ENCODE data around the gene MAST4. TPM values are rescaled to one million over a fixed set of nuclear protein-coding genes. Genes with fewer than 3 reads are reported as not detected.

MAST4 gene
- total and polyA plus RNA-seq, 2 of the 13 experiments (the other 11 are each of a cell fraction or from before 2014, with no cell fraction given): 3.4 to 3.7 TPM

- no peaks in the 10 kb centered on the region for H3K27me3 ChIP-seq (ENCODE audit: control insufficient read depth in 1 of 2, insufficient read depth in 2 of 2, low read length in 2 of 2)
- ATAC-seq (no peak), FAIRE-seq (no peak), DNase-seq (ENCODE audit: low spot score) (no peak)
- intact Hi-C loops (cut with micrococcal nuclease; ENCODE audit: unreplicated experiment) (loop anchor here (2.0 kb wide), 1 partner anchor 902 kb away; no protein-coding TSS in a partner anchor), in situ Hi-C loops (cut with HindIII; ENCODE audit: extremely low pct_ligation_motif_present, low pct_unique_long_range_greater_than_20kb) (loop anchor here (10.0 kb wide), 1 partner anchor 224 kb away; no protein-coding TSS in a partner anchor)
- H3K36me3 ChIP-seq (replicated peaks in 1 of 2; ENCODE audit: control insufficient read depth in 1 of 2, insufficient read depth in 2 of 2, low read length in 2 of 2): no peaks in the 10 kb centered on the region
- no peak overlapping the region for H3K9ac ChIP-seq (ENCODE audit: insufficient read depth, low read depth, low read length)
- H3K27ac ChIP-seq (ENCODE audit: extremely low read length, insufficient read depth, low read length): no peak overlapping the region
- no peaks in the 10 kb centered on the region for H4K20me1 ChIP-seq (ENCODE audit: insufficient read depth, low read length)
- TF ChIP-seq E2F5 (CRISPR knock-in tag; conservative IDR thresholded peaks at IDR 0.05) (no peak), GTF2F1 (IDR thresholded peaks at IDR 0.05; ENCODE audit: low read length) (no peak), ARID4A (CRISPR knock-in tag; IDR thresholded peaks at IDR 0.05; ENCODE audit: borderline replicate concordance) (no peak), SOX6 (IDR thresholded peaks at IDR 0.05) (no peak), SOX6 (CRISPR knock-in tag; IDR thresholded peaks at IDR 0.05) (no peak), SIX1 (CRISPR knock-in tag; IDR thresholded peaks at IDR 0.05; ENCODE audit: borderline replicate concordance) (no peak), KAT2B (IDR thresholded peaks at IDR 0.05; ENCODE audit: borderline replicate concordance, low read depth, low read length) (no peak), ZNF333 (CRISPR knock-in tag; IDR thresholded peaks at IDR 0.05; ENCODE audit: borderline replicate concordance) (no peak), HNF4G (IDR thresholded peaks at IDR 0.05; ENCODE audit: borderline replicate concordance, low read depth, low read length) (no peak), HNF4G (CRISPR knock-in tag; IDR thresholded peaks at IDR 0.05; ENCODE audit: borderline replicate concordance, low read depth) (no peak), CREB3 (CRISPR knock-in tag; IDR thresholded peaks at IDR 0.05) (no peak), MLXIP (CRISPR knock-in tag; IDR thresholded peaks at IDR 0.05; ENCODE audit: borderline replicate concordance) (no peak), HNF4A (CRISPR knock-in tag; IDR thresholded peaks at IDR 0.05) (no peak), ZBTB39 (CRISPR knock-in tag; IDR thresholded peaks at IDR 0.05) (no peak)
- H3K4me1 ChIP-seq (ENCODE audit: insufficient read depth, low read length): peaks cover 5% of the 10 kb centered on the region; the same call in 1 of the 2 replicates
- CTCF ChIA-PET (ENCODE audit: low intra/inter-chr PET ratio, low total read pairs): interaction anchor here (1.2 to 1.8 kb wide), 3 partner anchors 52 to 394 kb away, joined by 9 to 13 read pairs (median 13); no protein-coding TSS in a partner anchor
- H3K9me3 ChIP-seq (ENCODE audit: low read length): no peaks in the 10 kb centered on the region
- POLR2A ChIA-PET: no interaction called here
- no peak overlapping the region for H2AFZ ChIP-seq (ENCODE audit: low read length)
- WGBS (ENCODE audit: low lambda C conversion rate): 58% methylated on average over 3 of the region's 3 CpGs
- H3K79me2 ChIP-seq (ENCODE audit: insufficient read depth, low read length): no peaks in the 10 kb centered on the region
- H3K4me2 ChIP-seq (ENCODE audit: low read depth, low read length): no peak overlapping the region
- BruUV-seq (replicated peaks): no TSS peak
- no peak overlapping the region for H3K4me3 ChIP-seq (replicated peaks in 1 of 3; ENCODE audit: insufficient read depth in 1 of 3, low read depth in 2 of 3, low read length in 3 of 3)
Measured at GRCh38 chr5:67208403-67208802, 612.2 kb downstream of the MAST4 start.

Data from HepG2 (cell line).